Lower leg skin (tissue), 4 donors: ENCODE measurements around the gene VRK1. TPM values are rescaled to one million over a fixed set of nuclear protein-coding genes. Genes with fewer than 3 reads are reported as not detected.

Experiments
- DNase-seq, 2 donors: peaks; one replicate each; pipeline ENCODE4 v3.0.0-alpha.2; 2019; ENCODE audit warnings: low spot score in 2 of 2
- H3K4me3 ChIP-seq: fragments of 200-600 bp; sonication (generic); 2 replicates; pipeline ENCODE4 v1.5.1; 2017; ENCODE audit warnings: mild to moderate bottlenecking, low read depth; ENCODE audit not compliant: poor library complexity, severe bottlenecking
- CTCF ChIP-seq, 3 donors: fragments of 450-650 bp; IDR thresholded peaks; one replicate each; pipeline ENCODE4 v1.5.1; 2016; ENCODE audit warnings: antibody characterized with exemption in 3 of 3, mild to moderate bottlenecking in 3 of 3, moderate library complexity in 2 of 3
- POLR2A ChIP-seq, 2 donors: fragments of 450-650 bp; IDR thresholded peaks; one replicate each; pipeline ENCODE4 v1.6.1; 2016 to 2017; ENCODE audit warnings: antibody characterized with exemption in 2 of 2, mild to moderate bottlenecking in 1 of 2, moderate library complexity in 1 of 2
- WGBS, 2 donors: methylation state at CpG; one replicate each; pipeline ENCODE4 v1.1.5; 2018; 5-methylcytosine and 5-hydroxymethylcytosine counted together
- intact Hi-C: fragments of 100-400 bp; cut with DNase I; formaldehyde crosslinking; loops from one replicate; pipeline ENCODE4 v1.15.0; 2023; ENCODE audit warnings: low total_unique reads
- total RNA-seq, 4 donors: library from RNA; depleted of rRNA; stranded (reverse); fragments of >200 nt; gene quantifications; one replicate each; pipeline ENCODE4 v1.1.0, GENCODE V29; 2016

VRK1 gene
- total RNA-seq, 4 donors from 2014 or later: 6.9 to 12.2 (median 8.9) TPM

GRCh38 chr14:96752594-96752993 lies 44.6 kb upstream of the VRK1 start:
- WGBS, 2 donors: 70 to 92% methylated on average over 3 of the region's 3 CpGs
- intact Hi-C loops: no loop called here

GRCh38 chr14:96754162-96754844 lies 42.9 kb upstream of the VRK1 start:
- peak in 1 of 2 donors; percentile 67 for DNase-seq
- 91 to 92% methylated on average over 8 of the region's 8 CpGs for WGBS, 2 donors
- TF ChIP-seq POLR2A (IDR thresholded peaks at IDR 0.05) (no peak), CTCF (IDR thresholded peaks at IDR 0.05) (no peak)
- intact Hi-C loops: no loop called here
- H3K4me3 ChIP-seq: no peak overlapping the region

More at GRCh38 chr14:96752594-96752993, 44.6 kb upstream of the VRK1 start:
- no peak overlapping the region for H3K4me3 ChIP-seq
- no peak for DNase-seq
- no peak for TF ChIP-seq CTCF (IDR thresholded peaks at IDR 0.05)

- intact Hi-C loops: no loop called here
- TF ChIP-seq POLR2A (IDR thresholded peaks at IDR 0.05): no peak
- TF ChIP-seq CTCF (IDR thresholded peaks at IDR 0.05): no peak
- DNase-seq: peak in 1 of 2 donors; percentile 76
- 38 to 70% methylated on average over 6 of the region's 6 CpGs for WGBS, 2 donors
- no peak overlapping the region for H3K4me3 ChIP-seq
Observed at GRCh38 chr14:96754845-96755184, 42.4 kb upstream of the VRK1 start.

GRCh38 chr14:96756745-96757144 lies 40.4 kb upstream of the VRK1 start:
- WGBS, 2 donors: 66 to 70% methylated on average over 5 of the region's 5 CpGs
- DNase-seq: no peak
- intact Hi-C loops: no loop called here
- no peak overlapping the region for H3K4me3 ChIP-seq
- TF ChIP-seq CTCF (IDR thresholded peaks at IDR 0.05) (no peak), POLR2A (IDR thresholded peaks at IDR 0.05) (no peak)

- intact Hi-C loops: no loop called here
- WGBS, 2 donors: 72 to 73% methylated on average over 6 to 7 of the region's 7 CpGs
Observed at GRCh38 chr14:96757456-96757855, 39.7 kb upstream of the VRK1 start.

More at GRCh38 chr14:96757456-96757855, 39.7 kb upstream of the VRK1 start:
- no peak overlapping the region for H3K4me3 ChIP-seq
- peak in 1 of 2 donors; percentile 61 for DNase-seq
- TF ChIP-seq CTCF (IDR thresholded peaks at IDR 0.05) (no peak), POLR2A (IDR thresholded peaks at IDR 0.05) (no peak)
